ENCODE data around the gene GMDS. TPM values are rescaled to one million over a fixed set of nuclear protein-coding genes. Genes with fewer than 3 reads are reported as not detected.

GMDS gene
- total and polyA plus RNA-seq, 2 of the 13 experiments (the other 11 are each of a cell fraction or from before 2014, with no cell fraction given): 64.4 to 112 TPM

DNA sequence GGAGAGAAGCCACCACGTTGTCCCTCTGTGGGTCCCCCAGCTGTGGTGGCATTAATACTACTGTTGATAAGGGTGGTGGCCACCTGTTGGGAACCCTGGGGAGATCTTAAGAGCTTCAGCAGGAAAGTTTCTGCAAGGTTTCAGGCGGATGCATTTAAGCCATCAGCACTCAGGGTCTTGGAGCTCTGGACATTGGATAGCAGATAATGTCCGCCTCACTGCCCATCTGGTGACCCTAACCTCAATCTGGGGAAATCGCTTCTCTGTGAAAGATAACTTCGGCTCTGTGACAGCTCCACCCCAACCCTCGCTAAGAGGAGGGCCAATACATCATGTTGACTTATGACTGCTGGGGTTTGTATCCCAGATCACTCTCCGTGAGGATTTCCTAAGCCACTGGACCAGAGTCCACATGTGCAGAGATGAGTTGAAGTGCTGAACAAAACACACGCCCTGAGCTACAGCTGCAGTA is 542.8 kb downstream of the GMDS start (continued):
- TF ChIP-seq, protein P1, sequence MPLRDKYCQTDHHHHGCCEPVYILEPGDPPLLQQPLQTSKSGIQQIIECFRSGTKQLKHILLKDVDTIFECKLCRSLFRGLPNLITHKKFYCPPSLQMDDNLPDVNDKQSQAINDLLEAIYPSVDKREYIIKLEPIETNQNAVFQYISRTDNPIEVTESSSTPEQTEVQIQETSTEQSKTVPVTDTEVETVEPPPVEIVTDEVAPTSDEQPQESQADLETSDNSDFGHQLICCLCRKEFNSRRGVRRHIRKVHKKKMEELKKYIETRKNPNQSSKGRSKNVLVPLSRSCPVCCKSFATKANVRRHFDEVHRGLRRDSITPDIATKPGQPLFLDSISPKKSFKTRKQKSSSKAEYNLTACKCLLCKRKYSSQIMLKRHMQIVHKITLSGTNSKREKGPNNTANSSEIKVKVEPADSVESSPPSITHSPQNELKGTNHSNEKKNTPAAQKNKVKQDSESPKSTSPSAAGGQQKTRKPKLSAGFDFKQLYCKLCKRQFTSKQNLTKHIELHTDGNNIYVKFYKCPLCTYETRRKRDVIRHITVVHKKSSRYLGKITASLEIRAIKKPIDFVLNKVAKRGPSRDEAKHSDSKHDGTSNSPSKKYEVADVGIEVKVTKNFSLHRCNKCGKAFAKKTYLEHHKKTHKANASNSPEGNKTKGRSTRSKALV (CRISPR knock-in tag; IDR thresholded peaks at IDR 0.05): no peak
- TF ChIP-seq, protein P2, sequence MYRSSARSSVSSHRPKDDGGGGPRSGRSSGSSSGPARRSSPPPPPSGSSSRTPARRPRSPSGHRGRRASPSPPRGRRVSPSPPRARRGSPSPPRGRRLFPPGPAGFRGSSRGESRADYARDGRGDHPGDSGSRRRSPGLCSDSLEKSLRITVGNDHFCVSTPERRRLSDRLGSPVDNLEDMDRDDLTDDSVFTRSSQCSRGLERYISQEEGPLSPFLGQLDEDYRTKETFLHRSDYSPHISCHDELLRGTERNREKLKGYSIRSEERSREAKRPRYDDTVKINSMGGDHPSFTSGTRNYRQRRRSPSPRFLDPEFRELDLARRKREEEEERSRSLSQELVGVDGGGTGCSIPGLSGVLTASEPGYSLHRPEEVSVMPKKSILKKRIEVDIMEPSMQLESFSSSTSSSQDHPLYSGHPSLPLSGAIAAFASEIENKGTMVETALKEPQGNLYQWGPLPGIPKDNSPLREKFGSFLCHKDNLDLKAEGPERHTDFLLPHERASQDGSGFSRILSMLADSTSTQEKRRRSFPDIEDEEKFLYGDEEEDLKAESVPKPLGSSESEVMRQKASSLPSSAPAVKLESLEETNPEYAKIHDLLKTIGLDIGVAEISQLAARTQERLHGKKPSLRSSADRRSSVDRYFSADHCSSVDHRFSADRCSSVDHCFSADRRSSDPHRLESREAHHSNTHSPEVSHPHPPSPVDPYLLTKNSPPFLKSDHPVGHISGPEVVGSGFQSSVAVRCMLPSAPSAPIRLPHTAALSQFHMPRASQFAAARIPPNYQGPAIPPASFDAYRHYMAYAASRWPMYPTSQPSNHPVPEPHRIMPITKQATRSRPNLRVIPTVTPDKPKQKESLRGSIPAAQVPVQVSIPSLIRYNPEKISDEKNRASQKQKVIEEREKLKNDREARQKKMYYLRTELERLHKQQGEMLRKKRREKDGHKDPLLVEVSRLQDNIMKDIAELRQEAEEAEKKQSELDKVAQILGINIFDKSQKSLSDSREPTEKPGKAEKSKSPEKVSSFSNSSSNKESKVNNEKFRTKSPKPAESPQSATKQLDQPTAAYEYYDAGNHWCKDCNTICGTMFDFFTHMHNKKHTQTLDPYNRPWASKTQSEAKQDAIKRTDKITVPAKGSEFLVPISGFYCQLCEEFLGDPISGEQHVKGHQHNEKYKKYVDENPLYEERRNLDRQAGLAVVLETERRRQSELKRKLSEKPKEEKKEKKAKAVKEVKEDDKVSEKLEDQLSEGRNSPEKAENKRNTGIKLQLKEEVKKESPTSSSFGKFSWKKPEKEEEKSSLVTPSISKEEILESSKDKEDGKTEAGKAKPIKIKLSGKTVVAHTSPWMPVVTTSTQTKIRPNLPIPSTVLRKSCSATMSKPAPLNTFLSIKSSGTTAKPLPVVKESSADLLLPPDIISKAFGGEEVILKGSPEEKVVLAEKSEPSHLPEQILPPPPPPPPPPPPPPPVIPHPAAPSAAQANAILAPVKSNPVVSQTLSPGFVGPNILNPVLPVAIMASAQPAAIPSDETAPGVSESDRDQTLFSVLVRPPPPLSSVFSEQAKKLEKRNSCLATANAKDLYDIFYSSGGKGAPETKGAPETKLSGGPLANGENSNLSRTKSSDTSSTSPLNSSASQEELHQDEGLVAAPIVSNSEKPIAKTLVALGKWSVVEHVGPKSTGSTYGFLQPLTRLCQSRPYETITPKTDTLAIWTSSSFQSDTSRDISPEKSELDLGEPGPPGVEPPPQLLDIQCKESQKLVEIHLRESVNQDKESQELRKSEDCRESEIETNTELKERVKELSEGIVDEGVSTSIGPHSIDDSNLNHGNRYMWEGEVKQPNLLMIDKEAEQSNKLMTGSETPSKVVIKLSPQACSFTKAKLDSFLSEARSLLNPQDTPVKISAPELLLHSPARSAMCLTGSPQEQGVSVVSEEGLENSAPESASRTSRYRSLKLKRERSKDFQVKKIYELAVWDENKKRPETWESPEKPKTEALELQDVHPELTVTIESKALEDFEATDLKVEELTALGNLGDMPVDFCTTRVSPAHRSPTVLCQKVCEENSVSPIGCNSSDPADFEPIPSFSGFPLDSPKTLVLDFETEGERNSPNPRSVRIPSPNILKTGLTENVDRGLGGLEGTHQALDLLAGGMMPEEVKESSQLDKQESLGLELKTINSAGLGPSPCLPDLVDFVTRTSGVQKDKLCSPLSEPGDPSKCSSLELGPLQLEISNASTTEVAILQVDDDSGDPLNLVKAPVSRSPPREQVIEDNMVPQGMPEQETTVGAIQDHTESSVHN (CRISPR knock-in tag; IDR thresholded peaks at IDR 0.05): no peak
- TF ChIP-seq, protein P3, sequence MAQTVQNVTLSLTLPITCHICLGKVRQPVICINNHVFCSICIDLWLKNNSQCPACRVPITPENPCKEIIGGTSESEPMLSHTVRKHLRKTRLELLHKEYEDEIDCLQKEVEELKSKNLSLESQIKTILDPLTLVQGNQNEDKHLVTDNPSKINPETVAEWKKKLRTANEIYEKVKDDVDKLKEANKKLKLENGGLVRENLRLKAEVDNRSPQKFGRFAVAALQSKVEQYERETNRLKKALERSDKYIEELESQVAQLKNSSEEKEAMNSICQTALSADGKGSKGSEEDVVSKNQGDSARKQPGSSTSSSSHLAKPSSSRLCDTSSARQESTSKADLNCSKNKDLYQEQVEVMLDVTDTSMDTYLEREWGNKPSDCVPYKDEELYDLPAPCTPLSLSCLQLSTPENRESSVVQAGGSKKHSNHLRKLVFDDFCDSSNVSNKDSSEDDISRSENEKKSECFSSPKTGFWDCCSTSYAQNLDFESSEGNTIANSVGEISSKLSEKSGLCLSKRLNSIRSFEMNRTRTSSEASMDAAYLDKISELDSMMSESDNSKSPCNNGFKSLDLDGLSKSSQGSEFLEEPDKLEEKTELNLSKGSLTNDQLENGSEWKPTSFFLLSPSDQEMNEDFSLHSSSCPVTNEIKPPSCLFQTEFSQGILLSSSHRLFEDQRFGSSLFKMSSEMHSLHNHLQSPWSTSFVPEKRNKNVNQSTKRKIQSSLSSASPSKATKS (CRISPR knock-in tag; IDR thresholded peaks at IDR 0.05): no peak
- TF ChIP-seq ZMYM4 (CRISPR knock-in tag; IDR thresholded peaks at IDR 0.05): no peak
- no peak for TF ChIP-seq ZNF703 (CRISPR knock-in tag; IDR thresholded peaks at IDR 0.05; ENCODE audit: borderline replicate concordance)
- TF ChIP-seq, protein P4, sequence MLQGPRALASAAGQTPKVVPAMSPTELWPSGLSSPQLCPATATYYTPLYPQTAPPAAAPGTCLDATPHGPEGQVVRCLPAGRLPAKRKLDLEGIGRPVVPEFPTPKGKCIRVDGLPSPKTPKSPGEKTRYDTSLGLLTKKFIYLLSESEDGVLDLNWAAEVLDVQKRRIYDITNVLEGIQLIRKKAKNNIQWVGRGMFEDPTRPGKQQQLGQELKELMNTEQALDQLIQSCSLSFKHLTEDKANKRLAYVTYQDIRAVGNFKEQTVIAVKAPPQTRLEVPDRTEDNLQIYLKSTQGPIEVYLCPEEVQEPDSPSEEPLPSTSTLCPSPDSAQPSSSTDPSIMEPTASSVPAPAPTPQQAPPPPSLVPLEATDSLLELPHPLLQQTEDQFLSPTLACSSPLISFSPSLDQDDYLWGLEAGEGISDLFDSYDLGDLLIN (CRISPR knock-in tag; IDR thresholded peaks at IDR 0.05; ENCODE audit: borderline replicate concordance): no peak
- no peak for TF ChIP-seq NRL (CRISPR knock-in tag; IDR thresholded peaks at IDR 0.05; ENCODE audit: borderline replicate concordance)
- TF ChIP-seq BRD4 (CRISPR knock-in tag; IDR thresholded peaks at IDR 0.05): no peak
- TF ChIP-seq JUND (CRISPR knock-in tag; IDR thresholded peaks at IDR 0.05): no peak
- no peak for TF ChIP-seq JDP2 (CRISPR knock-in tag; IDR thresholded peaks at IDR 0.05; ENCODE audit: borderline replicate concordance)
- TF ChIP-seq ZNF644 (CRISPR knock-in tag; IDR thresholded peaks at IDR 0.05; ENCODE audit: low read depth): 0 out of 2 replicates have a peak, but pooled peaks have one; percentile 60
- TF ChIP-seq SRF (IDR thresholded peaks at IDR 0.05; ENCODE audit: low read depth, low read length): no peak
- TF ChIP-seq EEA1 (CRISPR knock-in tag; IDR thresholded peaks at IDR 0.05; ENCODE audit: borderline replicate concordance): no peak
- TF ChIP-seq, protein P5, sequence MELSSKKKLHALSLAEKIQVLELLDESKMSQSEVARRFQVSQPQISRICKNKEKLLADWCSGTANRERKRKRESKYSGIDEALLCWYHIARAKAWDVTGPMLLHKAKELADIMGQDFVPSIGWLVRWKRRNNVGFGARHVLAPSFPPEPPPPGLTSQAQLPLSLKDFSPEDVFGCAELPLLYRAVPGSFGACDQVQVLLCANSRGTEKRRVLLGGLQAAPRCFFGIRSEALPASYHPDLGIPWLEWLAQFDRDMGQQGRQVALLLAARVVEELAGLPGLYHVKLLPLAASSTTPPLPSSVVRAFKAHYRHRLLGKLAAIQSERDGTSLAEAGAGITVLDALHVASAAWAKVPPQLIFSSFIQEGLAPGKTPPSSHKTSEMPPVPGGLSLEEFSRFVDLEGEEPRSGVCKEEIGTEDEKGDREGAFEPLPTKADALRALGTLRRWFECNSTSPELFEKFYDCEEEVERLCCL (CRISPR knock-in tag; IDR thresholded peaks at IDR 0.05; ENCODE audit: borderline replicate concordance): no peak
- TF ChIP-seq ZSCAN25 (CRISPR knock-in tag; IDR thresholded peaks at IDR 0.05): no peak
